Uterus (tissue), 2 donors: ENCODE results near the gene CEP85L.

Experiments used
- POLR2A ChIP-seq, 2 donors: fragments of 450-650 bp; IDR thresholded peaks; one replicate each; pipeline ENCODE4 v1.6.1; 2016; ENCODE audit warnings: antibody characterized with exemption in 2 of 2, mild to moderate bottlenecking in 1 of 2, moderate library complexity in 1 of 2
- TF ChIP-seq, protein P1 (sequence below), 4 experiments: fragments of 200-600 bp in 2 of 4; fragments of 450-650 bp in 2 of 4; sonication (generic) in 2 of 4; IDR thresholded peaks; one replicate each; pipeline ENCODE4 v1.5.1; 2016 to 2019; ENCODE audit warnings: antibody characterized with exemption in 4 of 4, mild to moderate bottlenecking in 2 of 4, moderate library complexity in 1 of 4

DNA sequence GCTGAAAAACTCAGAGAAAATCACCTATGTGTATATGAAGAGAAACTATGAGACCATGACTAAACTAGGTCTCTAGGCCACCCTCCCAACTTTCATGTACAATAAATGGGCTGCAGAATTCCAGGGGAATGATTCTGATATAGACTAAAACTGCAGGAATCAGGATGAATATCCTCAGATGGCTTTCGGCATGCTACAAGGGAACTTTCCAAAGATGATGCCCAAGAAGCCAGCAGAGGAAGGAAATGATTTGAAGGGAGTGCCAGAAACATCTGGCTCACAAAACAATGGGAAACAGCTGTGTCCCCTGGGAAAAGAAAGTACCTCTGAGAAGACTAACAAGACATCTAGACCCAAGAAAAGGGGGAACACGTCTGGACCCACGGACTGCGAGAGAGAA lies 62.2 kb downstream of the CEP85L start:
- TF ChIP-seq, protein P1, sequence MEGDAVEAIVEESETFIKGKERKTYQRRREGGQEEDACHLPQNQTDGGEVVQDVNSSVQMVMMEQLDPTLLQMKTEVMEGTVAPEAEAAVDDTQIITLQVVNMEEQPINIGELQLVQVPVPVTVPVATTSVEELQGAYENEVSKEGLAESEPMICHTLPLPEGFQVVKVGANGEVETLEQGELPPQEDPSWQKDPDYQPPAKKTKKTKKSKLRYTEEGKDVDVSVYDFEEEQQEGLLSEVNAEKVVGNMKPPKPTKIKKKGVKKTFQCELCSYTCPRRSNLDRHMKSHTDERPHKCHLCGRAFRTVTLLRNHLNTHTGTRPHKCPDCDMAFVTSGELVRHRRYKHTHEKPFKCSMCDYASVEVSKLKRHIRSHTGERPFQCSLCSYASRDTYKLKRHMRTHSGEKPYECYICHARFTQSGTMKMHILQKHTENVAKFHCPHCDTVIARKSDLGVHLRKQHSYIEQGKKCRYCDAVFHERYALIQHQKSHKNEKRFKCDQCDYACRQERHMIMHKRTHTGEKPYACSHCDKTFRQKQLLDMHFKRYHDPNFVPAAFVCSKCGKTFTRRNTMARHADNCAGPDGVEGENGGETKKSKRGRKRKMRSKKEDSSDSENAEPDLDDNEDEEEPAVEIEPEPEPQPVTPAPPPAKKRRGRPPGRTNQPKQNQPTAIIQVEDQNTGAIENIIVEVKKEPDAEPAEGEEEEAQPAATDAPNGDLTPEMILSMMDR (IDR thresholded peaks at IDR 0.05) = no peak
- TF ChIP-seq POLR2A (IDR thresholded peaks at IDR 0.05) = no peak
